K562 treated with DMSO at 1 percent for 4 hours (cell line): ENCODE results near the gene SEPTIN1. TPM values are rescaled to one million over a fixed set of nuclear protein-coding genes. Genes with fewer than 3 reads are reported as not detected.

Source experiments
- total RNA-seq: library from RNA; unstranded; fragments of 300-600 nt; gene quantifications from 2 replicates; pipeline ENCODE4 v1.2.3, GENCODE V29; 2022; ENCODE audit not compliant: insufficient read depth

SEPTIN1 gene, protein sequence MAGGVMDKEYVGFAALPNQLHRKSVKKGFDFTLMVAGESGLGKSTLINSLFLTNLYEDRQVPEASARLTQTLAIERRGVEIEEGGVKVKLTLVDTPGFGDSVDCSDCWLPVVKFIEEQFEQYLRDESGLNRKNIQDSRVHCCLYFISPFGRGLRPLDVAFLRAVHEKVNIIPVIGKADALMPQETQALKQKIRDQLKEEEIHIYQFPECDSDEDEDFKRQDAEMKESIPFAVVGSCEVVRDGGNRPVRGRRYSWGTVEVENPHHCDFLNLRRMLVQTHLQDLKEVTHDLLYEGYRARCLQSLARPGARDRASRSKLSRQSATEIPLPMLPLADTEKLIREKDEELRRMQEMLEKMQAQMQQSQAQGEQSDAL
- total RNA-seq, result 1.9 and 2.4 TPM in 2 replicates

DNA sequence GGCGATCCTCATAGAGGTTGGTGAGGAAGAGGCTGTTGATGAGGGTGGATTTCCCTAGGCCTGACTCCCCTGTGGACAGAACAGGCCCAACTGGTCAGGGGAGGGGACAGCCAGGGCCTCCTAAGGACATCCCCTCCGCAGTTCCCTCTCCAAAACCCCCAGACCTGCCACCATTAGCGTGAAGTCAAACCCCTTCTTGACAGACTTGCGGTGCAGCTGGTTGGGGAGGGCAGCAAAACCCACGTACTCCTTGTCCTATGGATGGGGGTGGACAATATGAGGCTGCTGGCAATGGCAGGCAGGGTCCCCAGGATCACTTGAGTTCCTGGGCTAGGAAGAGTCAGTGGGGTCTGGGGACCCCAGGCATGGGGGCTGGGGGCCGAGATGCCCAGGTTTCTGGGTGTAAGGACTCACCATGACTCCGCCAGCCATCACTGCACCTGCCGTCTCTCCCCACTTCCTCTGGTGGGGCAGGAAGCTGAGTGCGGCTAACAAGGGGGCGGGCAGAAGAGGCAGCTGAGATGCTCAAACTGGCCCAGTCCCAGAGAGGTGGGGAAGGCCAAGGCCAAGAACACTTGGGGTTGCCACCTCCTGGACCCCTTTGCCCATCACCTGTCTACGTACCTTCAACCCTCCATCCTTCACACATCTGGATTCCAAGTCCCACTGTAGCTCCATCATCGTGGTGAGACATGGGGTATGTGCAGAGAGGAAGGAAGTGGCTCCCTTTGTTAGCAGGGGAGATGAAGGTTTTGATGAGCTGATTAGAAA, at the start of gene SEPTIN1:
Gene SEPTIN1 (minus strand): TSS at position 451 of the 771 bp plus-strand sequence. CDS start 19 bp downstream, at position 432.

DNA sequence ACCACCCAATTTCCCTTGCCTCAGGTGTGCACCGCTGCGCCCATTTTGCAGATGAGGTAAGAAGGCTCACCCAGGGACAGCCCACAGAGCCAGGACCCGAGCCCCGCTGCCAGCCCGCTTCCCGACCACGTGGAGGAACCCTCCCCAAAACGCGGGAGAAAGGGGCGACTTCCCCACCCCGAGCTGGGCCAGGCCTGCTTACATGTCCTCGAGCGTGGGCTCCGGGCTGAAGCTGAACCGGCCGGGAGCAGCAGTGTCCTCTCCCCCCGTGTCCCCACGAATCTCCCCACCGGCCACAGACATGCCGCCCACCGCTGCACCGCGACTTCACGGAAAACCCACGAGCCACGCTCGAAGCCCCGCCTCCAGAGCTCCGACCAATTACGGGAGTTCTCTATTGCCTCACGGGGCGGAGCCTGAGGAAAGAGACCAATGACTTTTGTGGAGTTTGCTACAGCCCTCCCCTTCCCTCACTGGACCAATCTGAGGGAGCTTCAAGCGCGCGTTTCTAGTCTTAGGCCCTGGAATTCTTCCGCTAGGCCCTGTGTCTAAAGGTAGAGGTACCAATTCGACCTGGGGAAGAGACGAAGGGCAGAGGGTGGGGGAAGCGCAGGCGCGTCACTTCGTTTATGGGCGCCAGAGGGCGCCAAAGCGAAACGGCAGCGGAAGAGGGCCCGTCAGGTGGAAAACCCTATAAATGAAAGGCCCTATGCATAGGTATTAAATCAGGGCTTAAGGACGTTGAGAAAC, 47.5 kb upstream of the SEPTIN1 start, which contains the start of gene DCTPP1:
Gene DCTPP1 (minus strand): TSS at position 353 of the 750 bp plus-strand sequence. CDS start 50 bp downstream, at position 303.

DNA sequence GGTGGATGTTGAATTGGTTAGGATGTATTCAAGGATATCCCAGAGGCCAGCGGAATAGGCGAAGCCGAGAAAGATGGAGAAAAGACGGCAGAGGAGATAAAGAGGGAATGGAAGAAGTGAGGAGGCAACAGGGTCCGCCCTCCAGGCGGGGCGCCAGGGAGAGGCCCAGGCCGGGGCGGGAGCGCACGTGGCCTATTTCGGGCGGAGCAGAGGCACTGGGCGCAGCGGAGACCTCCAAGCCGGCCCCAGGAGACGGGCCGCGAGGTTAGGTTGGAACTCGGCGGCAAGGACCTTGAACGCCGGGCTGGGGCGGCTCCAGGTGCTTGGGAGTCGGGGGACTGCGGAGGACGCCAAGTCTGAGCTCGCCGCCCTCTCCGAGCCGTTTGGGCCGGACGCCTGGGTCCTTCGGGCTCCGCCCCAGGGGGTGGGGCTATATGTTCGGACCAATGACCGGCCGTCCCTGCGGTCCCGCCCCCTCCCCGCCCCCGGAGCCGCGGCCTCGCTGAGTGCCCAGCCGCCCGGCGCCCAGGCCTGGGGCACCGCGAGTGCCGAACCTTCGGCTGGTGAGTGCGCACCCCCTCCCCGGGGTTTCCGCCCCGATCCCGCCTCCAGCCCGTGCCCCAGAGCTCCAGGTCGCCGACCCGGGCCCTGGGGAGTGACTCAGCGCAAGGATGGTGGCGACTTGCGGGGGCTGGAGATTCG, 24.9 kb upstream of the SEPTIN1 start, which contains the start of gene ZNF771:
Gene ZNF771 (plus strand): TSS at position 505 of the 702 bp plus-strand sequence. CDS start 448 bp downstream, outside the sequence.

DNA sequence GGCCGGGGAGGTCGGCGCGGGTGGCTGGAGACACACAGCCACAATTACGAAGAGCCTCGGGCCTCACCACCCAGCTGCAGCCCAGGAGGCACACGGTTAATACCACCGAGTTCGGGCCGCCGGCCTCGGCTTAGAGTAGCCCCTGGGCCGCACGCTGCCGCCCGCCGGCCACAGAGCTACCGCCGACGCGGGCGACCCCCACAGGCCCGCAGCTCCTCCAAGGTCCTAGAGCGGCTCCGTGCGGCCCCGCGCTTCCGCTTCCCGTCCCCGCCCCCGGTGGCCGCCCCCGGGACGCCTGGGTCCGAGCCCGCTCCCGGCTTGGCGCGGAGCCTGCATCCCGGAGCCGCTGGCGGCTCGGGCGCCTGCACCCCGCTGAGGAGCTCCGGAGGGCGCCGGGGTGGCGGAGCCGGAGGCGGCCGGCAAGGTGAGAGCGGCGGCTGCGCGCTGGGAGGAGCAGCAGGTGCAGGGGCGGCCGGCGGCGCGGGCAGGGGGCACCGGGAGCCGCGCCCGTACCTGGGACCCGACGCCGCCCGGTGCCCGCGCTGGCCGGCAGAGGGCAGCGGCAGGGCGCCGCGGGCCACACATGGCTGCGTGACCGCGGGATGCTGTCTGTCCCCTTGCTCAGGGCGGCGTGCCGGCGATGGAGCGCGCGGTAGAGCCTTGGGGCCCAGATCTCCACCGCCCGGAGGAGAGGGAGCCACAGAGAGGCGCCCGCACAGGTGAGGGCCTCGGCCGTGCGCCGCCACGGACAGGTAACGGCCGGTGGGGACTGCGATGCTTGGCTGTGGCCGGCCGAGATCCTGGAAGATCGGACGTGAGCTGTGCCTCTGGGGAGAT, 13.0 kb upstream of the SEPTIN1 start, which contains the start of gene ZNF48:
Gene ZNF48 (plus strand): TSS at position 266 of the 837 bp plus-strand sequence. CDS start 375 bp downstream, at position 641.

DNA sequence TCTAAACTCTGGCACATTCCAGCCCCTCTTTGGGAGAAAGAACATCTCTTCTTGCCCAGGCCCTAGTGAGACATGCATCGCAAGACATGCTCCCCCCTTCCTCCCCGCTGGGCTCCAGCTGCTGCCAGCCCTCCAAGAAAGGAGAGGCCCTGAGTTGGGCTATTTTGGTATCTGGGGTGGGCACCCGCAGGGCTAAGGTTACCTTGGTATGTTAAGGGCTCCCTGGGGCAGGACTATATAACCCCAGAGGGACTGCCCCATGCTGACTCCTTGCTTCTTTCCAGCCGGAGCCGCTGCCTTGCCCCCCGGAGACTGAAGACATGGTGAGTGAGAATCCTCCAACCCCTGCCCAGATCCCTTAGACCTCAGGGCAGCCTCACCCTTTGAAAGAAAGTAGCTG, 7.8 kb downstream of the SEPTIN1 start, which contains the start of gene MYL11:
Gene MYL11 (plus strand): TSS at position 265 of the 400 bp plus-strand sequence. CDS start 56 bp downstream, at position 321.

DNA sequence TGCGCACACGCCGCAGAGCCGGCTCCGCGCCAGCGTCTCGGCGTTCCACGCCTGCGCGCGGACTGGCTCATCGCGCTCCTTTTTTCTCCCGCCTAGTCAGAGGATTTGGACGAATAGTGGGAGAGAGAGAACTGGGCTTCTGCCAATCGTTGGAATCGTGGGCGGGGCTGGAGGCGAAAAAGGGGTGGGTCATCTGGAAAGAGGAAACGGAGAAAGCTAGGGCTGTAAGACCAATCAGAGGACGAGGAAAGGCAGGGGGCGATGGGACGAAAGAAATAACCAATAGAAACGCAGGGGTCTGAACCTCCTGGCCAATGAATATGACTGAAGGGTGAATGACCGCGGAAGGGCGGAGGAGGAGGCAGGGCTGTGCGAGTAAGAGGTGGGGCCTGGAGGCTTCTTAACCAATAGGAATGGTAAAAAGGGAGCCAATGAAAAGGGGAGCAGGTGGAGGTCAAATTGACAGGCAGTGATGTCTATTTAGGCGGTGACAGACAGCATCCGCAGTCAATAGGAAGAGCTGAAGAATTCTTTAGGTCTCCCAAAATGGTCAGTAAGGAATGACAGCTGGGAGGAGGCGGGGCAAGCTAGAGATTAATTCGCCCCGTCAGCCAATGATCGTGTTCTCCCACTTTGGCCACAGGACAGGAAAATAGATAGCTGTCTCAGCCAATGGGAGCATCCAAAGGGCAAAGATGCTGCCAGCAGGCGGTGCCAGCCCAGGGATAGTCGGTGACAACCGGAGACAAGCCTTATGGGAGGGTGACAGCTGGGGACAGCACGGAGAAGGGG, 11.7 kb downstream of the SEPTIN1 start, which contains the start of gene TBC1D10B:
Gene TBC1D10B (minus strand): TSS at position 39 of the 792 bp plus-strand sequence. CDS start 311 bp downstream, outside the sequence.

DNA sequence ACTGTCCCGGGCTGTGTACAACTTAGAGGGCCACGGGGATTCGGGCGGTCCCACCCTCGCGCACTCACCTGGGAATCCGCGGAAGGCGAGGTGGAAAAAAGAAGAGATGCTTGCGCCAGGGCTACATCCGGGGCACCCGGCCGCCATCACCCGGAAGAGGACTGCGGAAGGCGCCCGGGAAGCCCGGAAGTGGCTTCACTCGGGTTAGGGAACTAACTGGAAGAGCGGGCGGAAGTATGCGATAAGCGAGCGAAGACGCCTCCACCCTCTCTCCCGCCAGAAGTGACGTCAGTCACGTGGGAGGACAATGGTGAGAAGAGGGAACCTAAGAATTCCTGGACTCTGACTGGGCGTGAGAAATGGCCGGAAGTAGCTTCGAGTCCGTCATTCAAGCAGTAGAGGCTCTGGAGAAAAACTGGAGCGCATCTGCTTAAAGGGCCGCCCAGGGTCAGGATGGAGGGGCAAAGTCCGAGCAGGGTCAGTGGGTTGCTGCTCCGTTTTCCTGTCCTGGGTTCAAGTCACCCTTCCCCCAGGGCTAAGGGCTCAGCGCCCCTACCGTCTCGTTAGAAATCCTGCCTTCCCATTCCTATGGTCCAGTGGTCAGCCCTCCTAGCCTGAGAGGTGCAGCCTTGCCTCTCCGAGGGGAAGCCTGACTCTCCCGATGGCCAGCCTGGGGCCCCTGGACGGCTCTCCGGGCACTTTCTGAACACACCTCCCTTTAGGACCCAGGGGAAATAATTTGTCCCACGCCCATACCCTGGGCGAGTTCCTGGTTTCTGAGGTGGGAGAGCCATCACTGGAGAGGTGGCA, 27.0 kb downstream of the SEPTIN1 start, which contains the start of gene CD2BP2:
Gene CD2BP2 (minus strand): TSS at position 165 of the 810 bp plus-strand sequence. CDS start 627 bp downstream, outside the sequence.

Other genes starting within 250 kb of the SEPTIN1 start
- 51.9 and 59.7 TPM in 2 replicates for gene CORO1A, start 199.0 kb downstream of the SEPTIN1 start, total RNA-seq
- 33.4 and 66.9 TPM in 2 replicates for gene BOLA2B, start 188.9 kb downstream of the SEPTIN1 start, total RNA-seq
- gene SLX1A, start 188.7 kb downstream of the SEPTIN1 start, total RNA-seq, result 66.3 and 70.6 TPM in 2 replicates
- gene SULT1A3, start 183.3 kb downstream of the SEPTIN1 start, total RNA-seq, result 3.7 and 10.9 TPM in 2 replicates
- gene NPIPB13, start 134.1 kb downstream of the SEPTIN1 start, total RNA-seq, result 2.5 and 3.8 TPM in 2 replicates
- 25.6 and 32.0 TPM in 2 replicates for gene CD2BP2, start 27.3 kb downstream of the SEPTIN1 start, total RNA-seq
- gene TBC1D10B, start 12.1 kb downstream of the SEPTIN1 start, total RNA-seq, result 44.5 and 53.6 TPM in 2 replicates
- not detected in 2 replicates for gene MYL11, start 7.8 kb downstream of the SEPTIN1 start, total RNA-seq
- gene ZNF48, start 12.9 kb upstream of the SEPTIN1 start, total RNA-seq, result 5.8 and 10.6 TPM in 2 replicates
- 9.1 and 10.3 TPM in 2 replicates for gene ZNF771, start 25.0 kb upstream of the SEPTIN1 start, total RNA-seq
- gene DCTPP1, start 47.5 kb upstream of the SEPTIN1 start, total RNA-seq, result 49.1 and 53.8 TPM in 2 replicates
- gene SEPHS2, start 63.3 kb upstream of the SEPTIN1 start, total RNA-seq, result 72.3 and 75.1 TPM in 2 replicates
- gene ITGAL, start 90.2 kb upstream of the SEPTIN1 start, total RNA-seq, result not detected in 2 replicates
- gene ZNF768, start 144.0 kb upstream of the SEPTIN1 start, total RNA-seq, result 64.8 and 75.1 TPM in 2 replicates
- gene ZNF747, start 152.3 kb upstream of the SEPTIN1 start, total RNA-seq, result 0.63 and 1.3 TPM in 2 replicates
- 3.2 and 6.6 TPM in 2 replicates for gene ZNF764, start 175.8 kb upstream of the SEPTIN1 start, total RNA-seq
- 3.4 and 5.0 TPM in 2 replicates for gene ZNF688, start 189.2 kb upstream of the SEPTIN1 start, total RNA-seq
- gene ZNF785, start 203.1 kb upstream of the SEPTIN1 start, total RNA-seq, result 4.2 and 5.2 TPM in 2 replicates
- gene ZNF689, start 227.8 kb upstream of the SEPTIN1 start, total RNA-seq, result 10.6 and 11.7 TPM in 2 replicates